Ascending aorta (tissue), 2 donors: ENCODE data around the gene VPS9D1. TPM values are rescaled to one million over a fixed set of nuclear protein-coding genes. Genes with fewer than 3 reads are reported as not detected.
A peak's percentile ranks its signal among the peaks of the same experiment; 100 is the strongest.

Experiments
- DNase-seq, 2 donors: peaks; one replicate each; pipeline ENCODE4 v3.0.0-alpha.2; 2019; ENCODE audit warnings: low spot score in 2 of 2
- H3K27ac ChIP-seq, 2 donors: fragments of 200-600 bp; sonication (generic); one replicate each; pipeline ENCODE4 v1.5.1; 2016 to 2017; ENCODE audit warnings: mild to moderate bottlenecking in 1 of 2
- H3K27me3 ChIP-seq: fragments of 200-600 bp; sonication (generic); one replicate; pipeline ENCODE4 v1.5.1; 2017
- H3K36me3 ChIP-seq, 2 donors: fragments of 200-600 bp; sonication (generic); one replicate each; pipeline ENCODE4 v1.5.1; 2016
- H3K4me1 ChIP-seq, 2 donors: fragments of 200-600 bp; sonication (generic); one replicate each; pipeline ENCODE4 v1.5.1; 2016 to 2017; ENCODE audit warnings: mild to moderate bottlenecking in 1 of 2
- H3K4me3 ChIP-seq, 2 donors: fragments of 200-600 bp; sonication (generic); one replicate each; pipeline ENCODE4 v1.5.1; 2016 to 2017; ENCODE audit warnings: mild to moderate bottlenecking in 1 of 2
- H3K9me3 ChIP-seq, 2 donors: fragments of 200-600 bp; sonication (generic); one replicate each; pipeline ENCODE4 v1.5.1; 2016
- CTCF ChIP-seq, 3 experiments: fragments of 200-600 bp in 2 of 3; fragments of 450-650 bp in 1 of 3; sonication (generic) in 2 of 3; IDR thresholded peaks; one replicate each; pipeline ENCODE4 v1.5.1; 2016 to 2019; ENCODE audit warnings: antibody characterized with exemption in 3 of 3, mild to moderate bottlenecking in 1 of 3, moderate library complexity in 1 of 3
- intact Hi-C: fragments of 100-400 bp; cut with DNase I; formaldehyde crosslinking; loops from one replicate; pipeline ENCODE4 v1.15.1; 2023
- total RNA-seq: library from RNA; depleted of rRNA; stranded (reverse); fragments of >200 nt; gene quantifications from one replicate; pipeline ENCODE4 v1.1.0, GENCODE V29; 2016

VPS9D1 gene
- total RNA-seq = 17.2 TPM

DNA sequence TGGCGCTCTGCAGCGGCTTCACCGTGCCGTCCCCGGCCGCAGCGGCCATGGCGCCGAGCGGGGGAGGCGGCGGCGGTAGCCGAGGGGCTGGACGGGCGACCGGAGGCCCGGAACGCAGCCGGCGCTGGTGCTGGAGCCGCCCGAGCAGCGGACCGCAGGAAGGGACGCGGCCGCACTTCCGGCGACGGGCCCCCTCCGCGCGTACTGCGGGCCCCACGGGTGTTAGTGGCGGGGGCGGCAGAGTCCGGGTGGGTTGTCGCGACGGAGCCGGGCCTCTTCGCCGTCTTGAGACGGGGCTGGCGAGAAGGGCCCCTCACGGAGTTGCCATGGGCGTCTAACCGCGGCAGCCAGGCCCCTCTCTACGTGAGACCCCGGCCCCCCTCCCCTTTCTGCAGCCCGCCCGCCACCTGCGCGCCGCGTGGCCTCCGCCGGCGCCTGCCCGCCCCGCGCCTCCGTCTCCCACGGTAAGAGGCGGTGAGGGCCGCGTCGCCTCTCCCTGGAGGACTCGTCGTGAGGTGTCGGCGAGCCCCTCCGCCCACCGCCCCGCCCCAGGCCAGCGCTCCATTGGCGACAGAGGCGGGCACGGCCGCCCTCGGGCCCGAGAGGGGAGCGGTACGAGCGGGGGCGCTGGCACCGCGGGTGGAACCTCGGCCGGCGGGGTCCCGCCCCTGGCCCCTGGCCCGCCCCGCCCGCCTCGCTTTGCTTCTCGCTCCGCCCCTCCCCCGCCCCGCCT is at the start of gene VPS9D1, which contains the start of gene ZNF276:
VPS9D1 (minus strand) TSS at position 86 of the 733 bp plus-strand sequence; CDS start at position 49, 37 bp downstream.
ZNF276 (plus strand) TSS at position 725 of the 733 bp plus-strand sequence. CDS start 104 bp downstream, outside the sequence.
- Histone ChIP-seq H3K27ac (peak within 1 kb of the TSS; percentile 95 to 97), H3K27me3 (no peaks in the 10 kb centered on the region), H3K4me3 (peak within 1 kb of the TSS; percentile 90 to 91), H3K4me1 (peaks cover 11 to 19% of the 10 kb centered on the region in 2 donors), H3K9me3 (no peaks in the 10 kb centered on the region), H3K36me3 (peaks cover 26 to 28% of the 10 kb centered on the region in 2 donors)
- no peak for TF ChIP-seq CTCF (IDR thresholded peaks at IDR 0.05)
- intact Hi-C loops = loop anchor here (1.0 to 2.0 kb wide), 4 partner anchors 21 to 152 kb away; partner anchors contain the start of genes CDK10, CHMP1A, SPATA33 and TCF25
- peak in 1 of 2 donors; percentile 84 for DNase-seq

- no peaks in the 10 kb centered on the region for H3K36me3 ChIP-seq
- no peak for DNase-seq
- no peak overlapping the region for H3K27ac ChIP-seq
- no peaks in the 10 kb centered on the region for H3K27me3 ChIP-seq
- no peak for TF ChIP-seq CTCF (IDR thresholded peaks at IDR 0.05)
- no peaks in the 10 kb centered on the region for H3K9me3 ChIP-seq
- intact Hi-C loops = no loop called here
- no peaks in the 10 kb centered on the region for H3K4me1 ChIP-seq
- no peak overlapping the region for H3K4me3 ChIP-seq
Observed at GRCh38 chr16:89770367-89770766, 49.7 kb upstream of the VPS9D1 start.

DNA sequence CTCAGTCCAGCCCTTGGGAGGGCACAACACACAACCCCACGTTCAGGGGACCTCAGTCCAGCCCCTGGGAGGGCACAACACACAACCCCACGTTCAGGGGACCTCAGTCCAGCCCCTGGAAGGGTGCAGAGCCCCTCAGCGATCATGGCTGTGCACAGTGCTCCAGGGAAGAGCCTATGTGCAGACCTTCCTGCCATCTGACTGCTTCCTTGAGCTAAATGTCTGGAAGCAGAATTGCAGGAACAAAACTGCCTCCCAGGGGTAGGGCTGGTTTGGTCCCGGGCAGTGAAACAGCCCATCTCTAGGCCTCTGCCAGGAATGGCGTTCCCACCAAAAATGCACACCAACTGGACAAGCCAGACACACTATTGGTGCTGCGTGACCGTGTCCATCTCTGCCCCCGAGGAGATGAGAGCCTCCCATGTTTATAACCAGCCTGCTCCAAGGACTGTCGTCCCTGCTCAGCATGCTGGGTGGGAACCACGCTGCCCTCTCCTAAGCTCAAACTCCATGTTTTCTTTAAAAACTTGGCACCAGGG is 44.7 kb upstream of the VPS9D1 start:
- no peaks in the 10 kb centered on the region for H3K9me3 ChIP-seq
- no peaks in the 10 kb centered on the region for H3K36me3 ChIP-seq
- no peak overlapping the region for H3K27ac ChIP-seq
- TF ChIP-seq CTCF (IDR thresholded peaks at IDR 0.05) = no peak
- intact Hi-C loops = no loop called here
- H3K27me3 ChIP-seq = no peaks in the 10 kb centered on the region
- DNase-seq = no peak
- no peaks in the 10 kb centered on the region for H3K4me1 ChIP-seq
- H3K4me3 ChIP-seq = no peak overlapping the region

DNA sequence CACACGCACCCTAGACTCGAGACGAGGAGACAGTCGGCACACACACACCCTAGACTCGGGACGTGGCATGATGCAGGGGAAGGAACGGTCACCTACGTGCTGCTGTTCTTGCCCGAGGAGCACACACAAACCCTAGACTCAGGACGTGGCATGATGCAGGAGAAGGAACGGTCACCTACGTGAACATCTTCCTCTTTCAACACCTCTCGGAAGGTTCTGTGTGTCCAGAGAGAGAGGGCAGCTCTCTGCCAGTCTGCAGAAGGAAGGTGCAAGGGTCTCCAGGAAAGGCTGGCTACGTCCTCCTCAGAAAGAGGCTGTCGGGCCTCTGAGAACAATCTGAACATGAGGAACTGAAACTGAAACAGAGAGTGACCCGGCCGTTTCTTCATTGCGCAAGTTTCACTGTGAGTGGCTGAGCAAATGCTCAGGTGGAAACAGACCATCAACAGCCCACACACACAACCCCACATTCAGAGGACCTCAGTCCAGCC is 44.1 kb upstream of the VPS9D1 start:
- Histone ChIP-seq H3K27ac (no peak overlapping the region), H3K36me3 (no peaks in the 10 kb centered on the region), H3K9me3 (no peaks in the 10 kb centered on the region), H3K27me3 (no peaks in the 10 kb centered on the region), H3K4me3 (peak overlapping the region in 1 of 2 donors; percentile 38), H3K4me1 (no peaks in the 10 kb centered on the region)
- intact Hi-C loops = no loop called here
- peak; percentile 41 to 77 for DNase-seq
- TF ChIP-seq CTCF (IDR thresholded peaks at IDR 0.05) = no peak

DNA sequence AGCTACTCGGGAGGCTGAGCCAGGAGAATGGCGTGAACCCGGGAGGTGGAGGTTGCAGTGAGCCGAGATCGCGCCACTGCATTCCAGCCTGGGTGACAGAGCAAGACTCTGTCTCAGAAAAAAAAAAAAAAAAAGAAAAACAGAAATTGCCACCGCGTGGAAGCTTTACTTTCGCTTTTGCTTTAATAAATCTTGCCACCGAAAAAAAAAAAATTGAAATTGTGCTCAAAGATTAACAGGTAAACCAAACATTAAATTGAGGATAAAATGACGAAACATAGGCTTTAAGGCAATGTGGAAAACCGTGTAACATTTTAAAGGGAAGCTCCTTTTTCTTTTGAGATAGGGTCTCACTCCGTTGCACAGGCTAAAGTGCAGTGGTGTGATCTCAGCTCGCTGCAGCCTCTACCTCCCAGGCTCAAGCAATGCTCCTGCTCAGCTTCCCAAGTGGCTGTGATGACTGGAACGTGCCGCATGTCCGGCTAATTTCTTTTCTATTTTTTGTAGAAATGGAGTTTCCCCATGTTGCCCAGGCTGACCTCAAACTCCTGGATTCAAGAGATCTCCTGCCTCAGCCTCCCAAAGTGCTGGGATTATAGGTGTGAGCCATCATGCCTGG is 40.7 kb upstream of the VPS9D1 start:
- H3K9me3 ChIP-seq = no peaks in the 10 kb centered on the region
- intact Hi-C loops = no loop called here
- H3K4me3 ChIP-seq = no peak overlapping the region
- H3K27me3 ChIP-seq = no peaks in the 10 kb centered on the region
- no peaks in the 10 kb centered on the region for H3K36me3 ChIP-seq
- DNase-seq = no peak
- no peak for TF ChIP-seq CTCF (IDR thresholded peaks at IDR 0.05)
- H3K27ac ChIP-seq = no peak overlapping the region
- no peaks in the 10 kb centered on the region for H3K4me1 ChIP-seq
